Measurements from ENCODE around the gene EAF1.
"Not testable (repeated sequence)": the region's sequence is repeated elsewhere in the genome, so short reads cannot be mapped to it uniquely, and the experiment has no call there.

EAF1 gene

DNA sequence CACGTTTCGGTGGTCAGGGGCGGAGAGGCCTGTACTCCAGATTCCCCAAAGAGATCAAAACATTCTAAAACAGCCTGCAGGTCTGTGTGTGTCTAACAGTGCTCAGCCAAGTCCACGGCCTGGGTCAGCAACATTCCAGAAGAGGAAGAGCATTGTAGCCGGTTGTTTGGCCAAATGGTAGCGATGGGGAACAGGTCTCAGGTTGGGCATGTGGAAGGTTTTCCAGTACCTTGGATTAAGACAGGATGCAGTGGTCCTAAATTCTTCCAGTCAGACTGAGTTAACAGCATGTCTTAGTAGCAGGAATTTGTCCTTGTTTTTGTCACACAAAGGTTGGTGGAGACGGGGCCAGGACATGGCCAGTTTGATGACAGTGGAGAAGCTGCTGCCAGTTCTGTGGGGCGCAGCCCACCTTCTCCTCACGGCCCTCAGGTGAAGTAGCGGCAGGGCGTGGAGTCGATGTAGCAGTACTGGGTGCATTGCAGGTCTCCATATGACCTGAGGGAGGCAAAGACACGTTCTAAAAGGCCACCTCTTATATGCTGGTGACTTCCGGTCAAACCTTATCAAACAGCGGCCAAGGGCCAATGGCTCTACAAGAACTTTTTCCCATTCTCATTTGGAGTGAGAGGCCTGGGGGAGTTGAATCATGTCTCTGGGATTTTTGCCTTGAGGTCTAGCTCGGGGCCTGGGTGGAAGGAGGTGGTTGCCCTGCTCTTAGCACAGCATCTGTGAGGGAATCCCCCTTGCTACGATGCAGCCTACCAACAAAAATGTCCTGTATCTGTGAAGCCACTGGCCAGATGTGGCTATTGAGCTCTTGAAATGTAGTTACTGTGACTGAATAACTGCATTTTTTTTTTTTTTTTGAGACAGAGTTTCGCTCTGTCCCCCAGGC, 24.1 kb downstream of the EAF1 start:
- no peak for DNase-seq

DNA sequence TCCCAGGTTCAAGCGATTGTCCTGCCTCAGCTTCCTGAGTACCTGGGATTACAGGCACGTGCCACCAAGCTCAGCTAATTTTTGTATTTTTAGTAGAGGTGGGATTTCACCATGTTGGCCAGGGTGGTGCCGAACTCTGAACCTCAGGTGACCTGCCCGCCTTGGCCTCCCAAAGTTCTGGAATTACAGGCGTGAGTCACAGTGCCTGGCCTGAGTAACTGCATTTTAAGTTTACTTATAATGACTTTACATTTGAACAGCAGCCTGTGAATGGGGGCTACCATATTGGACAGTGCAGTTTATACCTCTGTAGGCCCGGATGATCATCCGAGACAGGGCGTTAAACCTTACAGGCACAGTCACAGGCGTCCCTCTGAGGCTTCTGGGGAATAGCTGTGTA, 24.8 kb downstream of the EAF1 start:
- no peak for DNase-seq

DNA sequence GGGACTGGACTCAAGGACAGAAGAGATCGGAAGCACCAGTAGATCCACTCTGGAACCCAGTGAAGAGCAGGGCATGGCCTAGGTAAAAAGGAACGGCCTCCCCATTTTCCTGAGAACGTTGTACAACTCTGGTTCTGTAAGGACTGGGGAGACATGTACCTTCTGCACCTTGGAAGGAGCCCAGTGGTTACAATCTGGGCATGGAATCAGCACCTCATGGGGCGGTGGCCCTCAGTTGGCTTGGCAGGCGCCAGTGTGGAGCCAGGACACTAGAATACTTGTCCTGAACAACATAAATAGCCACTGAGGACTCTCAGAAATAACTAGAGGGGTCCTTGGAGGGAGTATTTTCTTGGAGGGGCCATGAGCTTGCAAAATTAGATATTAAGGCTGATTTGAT, 25.6 kb downstream of the EAF1 start:
- DNase-seq = no peak

DNA sequence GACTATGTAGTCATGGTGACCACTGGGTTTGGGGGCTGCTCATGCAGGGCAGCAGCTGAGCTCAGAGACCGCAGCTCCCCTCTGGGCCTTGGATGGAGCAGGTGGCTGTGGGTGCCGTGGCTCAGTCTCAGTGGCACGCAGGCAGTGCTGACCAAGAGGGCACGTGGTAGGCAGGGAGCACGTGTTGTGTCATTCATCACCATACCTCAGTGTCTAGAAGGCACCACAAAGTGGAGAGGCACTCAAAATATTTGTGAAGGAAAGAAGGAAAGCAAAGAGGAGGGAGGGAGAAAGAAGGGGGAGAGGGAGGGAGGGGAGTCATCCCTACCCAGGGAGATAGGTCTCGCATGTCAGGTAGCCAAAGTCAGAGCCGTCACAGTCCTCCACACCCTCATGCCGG, 26.1 kb downstream of the EAF1 start:
- no peak for DNase-seq

DNA sequence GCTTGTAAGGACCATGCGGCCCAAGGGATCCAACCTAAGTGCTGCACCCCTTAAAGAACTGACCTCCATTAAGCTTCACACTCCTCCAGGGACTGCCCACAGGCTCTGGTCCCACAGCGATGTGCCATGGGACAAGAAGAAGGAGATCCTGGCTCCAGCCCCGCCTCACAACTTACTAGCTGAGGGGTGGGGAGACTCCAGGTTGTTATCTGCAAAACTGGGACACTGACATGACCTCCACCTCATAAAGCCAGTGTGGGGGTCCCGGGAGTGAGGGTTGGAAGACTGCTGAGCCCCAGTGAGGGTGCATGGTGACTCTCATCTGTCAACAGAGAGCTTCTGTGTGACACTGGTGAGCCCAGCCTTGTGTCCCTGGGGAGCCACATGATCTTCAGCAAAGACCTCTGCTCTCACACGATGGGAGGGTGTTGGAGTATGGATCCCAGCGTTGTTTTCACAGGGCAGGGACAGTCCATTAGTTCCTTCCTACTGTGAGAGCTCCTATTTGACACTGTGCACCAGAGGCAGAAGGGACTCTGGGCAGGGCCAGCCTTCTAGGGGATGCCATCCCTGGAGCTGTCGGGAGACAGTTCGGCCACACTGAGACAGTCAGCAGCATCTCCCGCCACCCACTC, 26.7 kb downstream of the EAF1 start:
- DNase-seq = no peak

DNA sequence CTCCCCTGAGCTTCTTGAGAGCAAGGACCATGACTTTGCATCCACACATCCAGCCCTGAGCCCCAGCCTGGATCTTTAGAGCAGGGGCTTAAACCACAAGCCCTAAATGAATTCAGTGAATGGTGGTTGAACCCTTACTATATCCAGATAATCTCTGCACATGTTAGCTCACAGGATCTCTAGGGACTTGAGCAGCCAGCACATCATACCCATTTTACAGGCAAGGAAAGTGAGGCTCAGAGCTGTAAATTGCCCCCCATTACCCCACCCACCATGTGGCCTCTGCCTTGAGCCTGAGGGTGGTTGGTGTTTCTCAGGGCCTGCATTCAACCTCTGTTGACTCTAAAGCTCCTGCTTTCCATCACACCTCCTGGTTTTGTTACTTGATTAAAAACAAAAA, 27.6 kb downstream of the EAF1 start:
- DNase-seq = no peak

DNA sequence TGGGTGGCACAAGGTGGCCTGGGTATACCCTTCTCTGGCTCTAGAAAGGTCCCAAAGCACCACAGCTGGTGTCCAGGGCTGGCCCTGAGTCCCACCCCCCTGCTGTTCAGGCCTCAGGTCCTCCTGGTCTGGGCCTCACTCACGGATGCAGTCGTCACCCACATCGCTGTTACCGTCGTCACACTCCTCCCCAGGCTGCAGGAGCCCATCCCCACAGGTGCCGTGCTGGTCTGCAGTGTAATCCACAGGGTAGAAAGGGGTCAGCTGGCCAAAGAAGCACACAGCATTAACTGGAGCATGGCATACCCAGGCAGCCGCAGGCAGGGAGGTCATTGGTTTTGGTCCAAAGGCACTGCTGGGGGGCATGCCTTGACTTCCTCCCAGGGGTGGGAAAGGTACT, 28.4 kb downstream of the EAF1 start:
- DNase-seq = no peak

DNA sequence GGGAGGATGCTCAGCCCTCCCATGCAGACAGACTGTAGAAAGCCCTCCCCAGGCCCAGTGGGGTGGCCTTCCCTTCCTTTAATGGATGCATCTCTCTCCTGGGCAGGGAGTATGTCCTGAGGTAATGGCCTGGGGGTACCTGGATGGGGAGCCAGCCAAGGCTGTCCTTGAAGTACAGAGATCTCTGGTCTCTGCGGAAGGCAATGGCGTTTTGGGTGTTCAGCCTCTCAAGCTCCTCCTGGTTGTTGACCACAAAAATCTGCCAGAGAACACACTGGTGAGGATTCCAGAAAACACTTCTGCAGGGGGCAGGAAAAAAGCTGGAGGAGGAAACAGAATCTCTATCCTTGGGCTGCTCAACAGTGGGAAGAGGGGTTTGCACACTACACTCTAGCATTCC, 28.9 kb downstream of the EAF1 start:
- no peak for DNase-seq

DNA sequence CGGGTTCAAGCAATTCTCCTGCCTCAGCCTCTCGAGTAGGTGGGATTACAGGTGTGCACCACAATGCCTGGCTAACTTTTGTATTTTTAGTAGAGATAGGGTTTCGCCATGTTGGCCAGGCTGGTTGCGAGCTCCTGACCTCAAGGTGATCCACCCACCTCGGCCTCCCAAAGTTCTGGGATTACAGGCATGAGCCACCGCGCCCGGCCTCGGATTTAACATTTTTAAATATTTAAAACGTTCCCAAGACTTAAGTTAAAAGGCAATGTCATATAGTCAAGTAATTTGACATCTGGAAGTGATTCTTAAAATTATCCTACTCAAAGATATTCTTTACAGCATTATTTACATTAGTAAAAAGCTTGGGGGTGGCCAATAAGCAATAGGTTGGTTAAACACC, 29.5 kb downstream of the EAF1 start:
- DNase-seq = not testable (repeated sequence)

DNA sequence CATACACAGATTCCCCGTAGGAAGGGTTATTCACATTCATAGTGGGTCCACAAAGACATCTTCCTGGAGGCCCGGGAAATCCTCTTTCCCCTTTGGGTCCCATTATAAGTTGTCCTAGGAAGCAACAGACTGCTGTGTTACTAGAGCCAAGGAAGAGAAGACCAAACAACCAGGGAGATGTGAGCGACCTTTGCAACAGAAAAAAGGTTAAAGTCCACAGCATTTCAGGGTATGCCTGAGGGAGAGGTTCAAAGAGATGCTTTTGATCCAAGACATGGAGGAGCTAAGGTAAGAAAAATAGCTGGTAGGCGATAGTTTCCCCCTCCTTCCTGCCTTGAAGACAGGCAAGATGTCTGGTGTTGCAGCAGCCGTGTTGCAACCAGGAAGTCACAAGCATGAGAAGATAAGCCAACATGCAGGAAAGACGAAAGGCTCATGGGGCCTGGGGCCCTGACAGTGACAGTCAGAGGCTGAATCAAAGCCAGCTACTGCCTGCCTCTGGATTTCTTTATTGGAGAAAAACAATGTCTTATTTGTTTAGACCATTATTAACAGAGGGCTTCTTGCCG, 30.9 kb downstream of the EAF1 start:
- no peak for DNase-seq

DNA sequence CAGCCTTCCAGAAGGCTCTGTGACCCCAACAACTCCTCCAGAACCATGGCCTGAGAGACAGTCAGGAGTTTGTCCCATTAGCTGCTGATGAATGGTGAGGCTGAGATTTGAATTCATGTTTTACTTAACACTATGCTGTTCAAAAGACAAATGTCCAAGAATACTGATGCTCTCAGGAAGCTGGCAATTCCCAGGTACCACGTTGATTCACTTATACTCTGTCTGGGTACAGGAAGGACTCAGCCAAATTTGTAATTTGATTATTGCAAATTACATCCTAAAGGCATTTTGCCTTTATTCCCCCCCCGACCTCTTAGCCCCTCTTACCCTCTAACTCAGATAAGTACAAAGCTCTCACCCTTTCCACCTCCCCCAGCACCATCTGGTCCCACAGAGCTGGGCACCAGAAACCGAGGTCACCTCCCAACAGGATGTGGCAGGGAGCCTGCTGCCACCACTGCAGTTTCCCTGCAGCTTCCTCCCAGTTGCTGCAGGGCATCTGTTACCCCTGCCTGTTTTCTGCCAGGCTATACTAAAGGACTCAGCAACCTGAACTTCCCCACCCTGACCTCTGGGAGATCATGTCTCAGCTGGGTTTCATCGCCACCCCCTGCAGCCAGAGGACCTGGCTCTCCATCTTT, 33.6 kb downstream of the EAF1 start:
- DNase-seq = no peak

DNA sequence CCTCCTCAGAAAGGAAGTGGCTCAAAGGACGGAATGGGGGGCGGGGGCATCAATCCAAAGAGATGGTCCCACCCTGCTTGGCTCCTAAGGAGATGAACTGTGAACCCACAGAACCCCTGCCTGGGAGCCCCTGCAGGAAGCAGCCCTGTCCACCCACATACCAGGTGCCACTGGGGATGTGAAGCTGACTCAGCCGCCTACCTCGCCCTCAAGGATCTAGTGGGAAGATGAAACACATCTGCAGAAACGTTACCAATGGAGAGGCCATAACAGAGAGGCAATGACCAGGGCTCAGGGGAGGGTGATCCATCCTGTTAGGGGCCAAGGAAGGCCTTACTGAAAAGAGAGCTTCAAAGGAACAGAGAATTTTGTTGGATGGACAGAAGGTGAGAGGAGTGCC, 35.1 kb downstream of the EAF1 start:
- no peak for DNase-seq

DNA sequence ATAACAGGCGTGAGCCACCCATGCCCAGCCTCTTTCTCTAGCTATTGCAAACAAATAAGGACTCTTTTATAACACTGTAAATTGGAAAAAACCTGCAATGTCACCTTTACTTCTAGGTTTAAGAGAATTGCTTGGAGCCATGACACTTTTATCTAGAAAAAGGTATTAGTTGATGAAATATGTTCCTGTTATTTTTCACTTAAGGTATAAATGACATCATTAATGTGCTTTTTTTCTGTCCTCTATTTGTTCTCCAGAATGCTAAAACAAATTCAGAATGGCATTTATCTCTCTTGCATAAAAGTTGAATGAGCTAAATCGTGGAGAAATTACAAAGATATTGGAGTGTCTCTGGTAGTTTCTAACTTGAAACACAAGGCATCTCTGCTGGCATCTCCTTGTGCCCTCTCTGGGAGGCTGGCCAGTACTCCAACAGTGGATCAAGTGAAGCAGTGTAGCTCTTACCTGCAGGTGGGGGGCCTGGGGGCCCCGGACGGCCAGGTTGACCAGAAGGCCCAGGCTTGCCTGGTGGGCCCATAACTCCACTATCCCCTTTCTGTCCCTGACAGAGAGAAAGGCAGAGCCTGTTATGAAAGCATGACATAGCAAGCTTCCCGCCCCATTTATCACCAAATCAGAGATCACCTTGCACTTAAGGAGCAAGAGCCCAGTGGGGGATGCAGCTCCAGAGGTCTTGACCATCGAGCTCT, 38.6 kb downstream of the EAF1 start:
- DNase-seq = no peak

DNA sequence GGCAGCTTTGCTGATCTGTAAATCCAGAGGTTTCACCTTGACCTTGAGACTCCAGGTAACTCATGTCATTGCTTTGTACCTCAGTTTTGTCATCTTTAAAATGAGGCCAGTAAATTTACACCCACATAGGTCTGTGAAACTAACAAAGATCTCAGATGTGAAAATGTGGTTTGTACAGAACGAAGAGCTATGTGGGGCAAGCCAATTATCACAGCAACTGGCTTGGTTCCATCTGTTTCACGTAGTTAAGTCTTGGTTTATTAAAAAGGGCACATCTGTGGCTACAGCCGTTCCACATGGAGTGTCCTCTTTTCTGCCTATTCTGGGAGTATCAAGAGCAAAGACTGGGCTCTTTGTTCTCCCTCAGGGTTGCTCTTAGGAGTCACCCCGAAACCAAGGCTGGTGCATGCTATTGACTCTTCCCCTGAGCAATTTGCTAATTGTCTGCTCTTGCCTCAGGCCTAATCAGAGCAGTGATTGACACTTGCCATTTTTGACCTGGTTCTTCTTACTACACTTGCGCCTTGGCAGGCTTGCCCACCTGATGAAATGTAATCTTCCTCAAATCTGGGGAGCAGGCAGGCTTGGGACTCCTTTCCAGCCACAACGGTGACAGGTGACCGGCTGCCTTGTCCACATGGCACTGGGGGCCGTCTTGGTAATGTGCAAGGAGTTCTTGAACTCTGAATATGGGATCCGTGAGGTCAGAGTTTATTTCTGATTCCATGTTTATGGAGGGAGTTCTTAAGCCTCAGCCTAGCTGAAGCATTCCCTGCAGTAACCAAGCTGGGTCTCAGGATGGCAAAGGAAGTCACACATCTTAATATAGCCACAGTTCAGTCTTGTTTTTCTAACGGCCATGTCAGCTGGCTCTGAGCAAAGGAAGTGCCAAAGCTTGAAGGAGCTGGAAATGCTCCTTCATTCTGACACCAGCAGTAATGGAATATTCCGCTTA, 40.1 kb downstream of the EAF1 start:
- peak in 3 of 58 donors; percentile 4 to 15 (median 4) for DNase-seq

DNA sequence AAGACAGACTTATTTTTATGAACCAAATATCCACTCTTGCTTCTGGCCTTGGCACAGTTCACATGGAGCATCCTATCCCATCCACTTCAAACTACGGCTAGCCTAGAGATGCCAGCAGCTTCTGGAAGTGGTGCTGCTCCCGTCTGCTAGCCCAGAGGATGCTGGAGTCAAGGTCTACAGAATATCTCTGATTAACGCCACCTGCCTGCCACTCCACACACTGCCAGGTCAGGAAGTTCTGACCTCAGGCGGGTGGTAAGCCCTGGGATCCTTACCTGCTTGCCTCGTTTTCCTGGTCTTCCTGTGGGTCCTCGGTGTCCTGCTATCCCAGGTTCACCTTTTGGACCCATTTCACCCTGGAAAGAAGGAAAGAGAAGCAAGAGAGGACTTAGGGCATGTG, 42.9 kb downstream of the EAF1 start:
- DNase-seq = no peak

DNA sequence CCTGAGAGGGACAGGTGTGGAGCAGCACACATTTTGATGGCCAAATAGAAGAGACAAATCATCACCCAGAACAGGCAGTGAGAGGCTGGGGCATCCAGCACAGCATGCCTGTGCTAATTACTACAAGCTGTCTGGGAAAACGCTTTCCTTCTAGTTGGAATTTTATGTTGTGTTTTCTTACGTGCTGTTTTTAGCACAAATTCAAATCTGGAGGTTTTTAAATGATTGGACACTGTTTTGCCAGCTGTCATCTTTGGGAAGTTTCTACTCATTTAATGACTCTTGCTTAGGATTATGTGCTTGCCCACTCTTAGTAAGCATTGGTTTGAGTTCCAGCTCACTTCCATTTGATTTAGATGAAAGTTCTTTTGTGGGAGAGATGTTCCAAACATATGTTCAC, 43.5 kb downstream of the EAF1 start:
- no peak for DNase-seq

DNA sequence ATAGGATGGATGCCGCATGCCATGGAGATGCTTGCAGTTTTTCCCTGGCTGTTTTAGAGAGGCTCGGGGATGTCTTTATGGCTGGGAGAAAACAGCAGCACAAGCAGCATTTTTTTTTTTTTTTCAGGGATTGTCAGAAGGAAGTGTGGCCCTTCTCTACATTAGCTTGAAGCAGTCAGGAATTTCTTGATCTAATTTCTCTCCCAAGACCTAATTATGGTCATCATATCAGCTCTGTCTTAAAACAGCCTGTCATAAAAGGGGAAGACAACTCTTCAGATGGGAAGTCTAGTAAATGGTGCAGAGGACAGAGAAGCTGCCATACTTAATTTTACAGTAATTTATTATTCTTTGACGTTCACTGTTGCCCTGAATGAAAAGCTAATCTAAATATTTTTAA, 44.5 kb downstream of the EAF1 start:
- DNase-seq = no peak

DNA sequence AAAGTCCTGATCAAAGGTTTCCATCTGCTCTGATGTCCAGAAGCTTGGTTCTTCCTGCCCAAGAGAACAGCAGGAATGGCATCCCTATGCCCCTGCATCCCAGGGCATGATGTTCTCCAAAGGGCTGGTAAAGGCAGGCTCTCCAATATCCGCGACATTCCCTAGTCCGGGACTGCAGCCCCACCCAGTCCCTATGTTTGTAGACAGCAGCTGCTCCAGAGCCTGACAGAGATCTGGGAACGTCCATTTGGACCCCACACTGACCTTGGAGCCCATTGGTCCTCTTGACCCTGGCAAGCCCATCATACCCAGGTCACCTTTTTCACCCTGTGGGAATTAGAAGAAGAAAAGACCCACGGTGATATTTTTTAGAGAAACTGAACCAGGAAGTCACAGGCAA, 47.8 kb downstream of the EAF1 start:
- no peak for DNase-seq

DNA sequence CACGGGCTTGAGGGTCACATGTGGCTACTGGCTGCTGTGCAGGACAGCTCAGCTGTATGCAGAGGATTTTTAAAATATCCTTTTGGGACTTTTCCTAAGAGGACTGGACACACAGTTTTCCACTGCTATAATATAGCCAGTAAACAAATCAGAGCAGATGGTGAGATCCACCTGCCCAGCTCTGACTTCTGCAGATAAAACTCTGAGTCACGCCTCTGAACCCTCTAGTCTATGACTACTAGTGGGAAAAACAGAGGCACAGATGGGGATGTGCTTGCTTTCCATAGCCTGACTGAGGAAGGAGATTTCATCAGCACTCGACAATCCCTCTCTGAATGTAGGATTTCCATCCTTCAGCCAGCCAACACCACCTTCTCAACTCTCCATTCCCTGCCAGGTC, 49.0 kb downstream of the EAF1 start:
- peak in 7 of 58 donors; percentile 3 to 57 (median 12) for DNase-seq

DNA sequence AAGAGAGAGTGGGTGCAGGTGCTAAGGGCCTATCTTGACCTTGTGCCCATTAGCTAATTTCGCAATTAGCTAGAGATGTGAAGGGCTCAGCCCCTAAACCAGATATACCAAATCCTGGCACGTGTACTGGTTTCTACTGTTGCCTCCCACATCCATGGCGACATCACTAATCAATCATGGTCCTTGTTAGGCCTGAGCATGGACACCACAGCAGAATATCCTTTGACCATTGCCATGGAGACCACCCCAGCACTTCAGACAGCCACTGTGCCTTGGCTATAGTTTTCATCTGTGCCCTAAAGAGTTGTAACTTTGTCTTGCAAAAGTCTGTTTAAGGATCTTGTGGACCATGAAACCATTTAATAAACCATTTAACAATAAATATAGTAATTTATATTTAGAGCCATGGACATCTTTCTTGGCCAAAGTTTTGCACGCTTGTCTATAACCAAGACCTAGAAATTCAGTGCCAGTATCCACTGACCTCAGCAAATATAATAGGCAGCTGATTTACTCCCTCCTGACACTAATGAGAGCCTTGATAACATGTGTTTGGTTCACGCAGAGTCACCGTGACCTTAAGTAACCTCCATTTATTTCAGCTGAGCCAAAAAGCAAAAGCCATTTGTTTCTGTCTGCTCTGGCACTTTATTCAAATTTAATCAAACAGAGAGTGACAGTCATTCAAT, 50.7 kb downstream of the EAF1 start:
- no peak for DNase-seq

All from anterior cingulate cortex (tissue), 58 donors.